ENCODE results near the gene WDR5B.

Gene WDR5B

DNA sequence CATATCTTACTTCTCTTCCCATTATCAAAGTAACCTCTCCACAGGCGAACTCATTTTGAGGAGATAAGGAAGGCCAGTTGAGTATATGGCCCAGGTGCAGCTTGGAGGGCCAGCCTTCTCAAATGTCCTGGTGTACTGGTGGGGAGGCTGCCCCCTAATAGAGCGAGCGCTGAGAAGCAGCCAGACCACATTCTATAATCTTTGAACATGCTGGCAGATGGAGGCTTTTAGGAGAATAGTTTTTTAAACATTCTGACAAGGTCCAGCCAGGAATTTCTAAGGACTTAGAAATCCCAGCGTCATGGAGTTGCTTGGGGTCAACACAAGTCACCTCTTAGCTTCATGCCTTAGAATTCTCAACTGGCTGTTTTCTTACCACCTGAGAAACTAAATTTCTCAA lies 5.8 kb downstream of the WDR5B start:
- DNase-seq (ENCODE audit: extremely low read depth in 1 of 2, low read depth in 1 of 2) = no peak

GRCh38 chr3:122409446-122409845 lies 6.4 kb downstream of the WDR5B start:
- no peak for DNase-seq (ENCODE audit: extremely low read depth in 1 of 2, low read depth in 1 of 2)

DNA sequence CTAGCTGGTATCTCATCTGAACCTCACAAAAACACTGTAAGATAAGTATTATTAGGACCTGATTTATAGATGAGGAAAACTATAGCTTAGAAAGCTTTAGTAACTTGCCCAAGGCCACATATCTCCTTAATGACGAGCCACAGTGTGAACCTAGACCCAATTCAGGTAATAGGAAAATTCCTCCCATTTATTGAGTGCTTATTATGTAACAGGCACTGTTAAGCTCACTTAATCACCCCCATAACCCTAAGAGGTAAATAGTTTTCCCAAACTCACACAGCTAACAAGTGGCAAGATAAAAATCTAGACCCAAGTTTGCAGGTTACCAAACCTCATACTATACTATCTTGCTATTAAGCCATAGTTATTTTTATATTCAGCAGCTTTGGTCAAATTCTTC lies 7.9 kb downstream of the WDR5B start:
- no peak for DNase-seq (ENCODE audit: extremely low read depth in 1 of 2, low read depth in 1 of 2)

- DNase-seq (ENCODE audit: extremely low read depth in 1 of 2, low read depth in 1 of 2) = no peak
These were observed 9.7 kb downstream of the WDR5B start for GRCh38 chr3:122406198-122406597.

DNA sequence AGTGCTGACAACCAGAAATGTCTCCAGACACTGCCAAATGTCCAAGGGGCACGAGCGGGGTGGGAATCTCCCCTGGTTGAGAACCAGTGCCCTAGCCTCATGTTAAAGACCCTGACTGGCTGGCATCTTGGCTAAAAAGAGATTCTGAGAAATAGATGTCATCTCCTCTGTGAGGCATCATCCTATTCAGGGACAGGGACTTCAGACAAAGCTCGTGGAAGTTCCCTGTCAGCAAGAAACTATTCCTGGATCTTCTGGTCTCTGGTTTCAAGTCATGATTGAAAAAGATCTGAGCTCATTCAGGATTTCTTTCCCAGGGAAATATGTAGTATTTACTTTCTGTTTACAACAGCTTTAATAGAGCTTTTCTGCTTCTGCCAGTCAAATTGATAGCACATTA lies 10.8 kb downstream of the WDR5B start:
- no peak for DNase-seq (ENCODE audit: extremely low read depth in 1 of 2, low read depth in 1 of 2)

- no peak for DNase-seq (ENCODE audit: extremely low read depth in 1 of 2, low read depth in 1 of 2)
These were observed 12.4 kb downstream of the WDR5B start for GRCh38 chr3:122403489-122403888.

GRCh38 chr3:122398920-122399319 lies 16.9 kb downstream of the WDR5B start:
- no peak for DNase-seq (ENCODE audit: extremely low read depth in 1 of 2, low read depth in 1 of 2)

DNA sequence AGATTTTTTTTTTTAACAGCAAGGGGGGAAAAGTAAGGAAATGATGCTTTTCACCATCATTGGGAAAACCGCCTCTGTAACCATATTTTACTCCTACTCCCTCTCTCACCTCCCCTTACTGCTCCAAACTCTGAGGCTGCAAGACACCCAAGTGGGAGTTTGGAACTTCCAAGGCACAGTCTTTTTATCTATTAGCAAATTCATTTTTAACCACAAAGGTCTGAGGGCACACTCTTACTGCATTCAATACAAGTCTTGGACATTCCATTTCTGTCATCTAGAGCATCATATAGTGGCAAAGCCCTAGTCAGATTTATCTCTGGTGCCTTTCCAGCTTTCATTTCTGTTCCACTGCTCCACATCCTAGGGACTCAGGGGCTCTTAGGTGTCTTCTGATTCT lies 18.7 kb downstream of the WDR5B start:
- DNase-seq (ENCODE audit: extremely low read depth in 1 of 2, low read depth in 1 of 2) = no peak

DNA sequence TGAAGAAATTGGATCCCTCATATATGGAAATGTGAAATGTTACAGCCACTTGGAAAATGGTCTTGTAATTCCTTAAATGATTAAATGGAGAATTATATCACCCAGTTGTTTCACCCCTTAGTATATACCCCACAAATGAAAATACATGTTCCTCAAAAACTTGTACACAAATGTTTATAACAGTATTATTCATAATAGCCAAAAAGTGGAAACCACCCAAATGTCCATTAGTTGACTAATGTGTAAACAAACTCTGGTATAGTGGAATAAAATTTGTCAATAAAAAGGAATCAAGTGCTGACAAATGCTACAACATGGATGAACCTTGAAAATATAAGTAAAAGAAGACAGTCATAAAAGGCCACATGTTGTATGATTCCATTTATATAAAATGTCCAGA lies 19.4 kb downstream of the WDR5B start:
- no peak for DNase-seq (ENCODE audit: extremely low read depth in 1 of 2, low read depth in 1 of 2)

DNA sequence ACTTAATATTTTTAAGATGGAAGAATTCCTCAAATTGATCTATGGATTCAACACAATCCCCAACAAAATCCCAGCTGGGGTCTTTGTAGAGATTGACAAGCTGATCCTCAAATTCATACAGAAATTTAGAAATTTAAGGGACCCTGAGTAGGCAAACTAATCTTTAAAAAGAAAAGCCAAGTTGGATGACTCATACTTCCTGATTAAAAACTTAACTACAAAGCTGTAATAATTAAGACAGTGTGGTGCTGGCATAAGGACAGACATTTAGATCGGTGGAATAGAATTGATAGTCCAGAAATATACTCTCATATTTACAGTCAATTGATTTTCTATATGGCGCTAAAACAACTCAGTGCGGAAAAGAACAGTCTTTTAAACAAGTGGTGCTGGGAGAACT lies 20.3 kb downstream of the WDR5B start:
- DNase-seq (ENCODE audit: extremely low read depth in 1 of 2, low read depth in 1 of 2) = no peak

DNA sequence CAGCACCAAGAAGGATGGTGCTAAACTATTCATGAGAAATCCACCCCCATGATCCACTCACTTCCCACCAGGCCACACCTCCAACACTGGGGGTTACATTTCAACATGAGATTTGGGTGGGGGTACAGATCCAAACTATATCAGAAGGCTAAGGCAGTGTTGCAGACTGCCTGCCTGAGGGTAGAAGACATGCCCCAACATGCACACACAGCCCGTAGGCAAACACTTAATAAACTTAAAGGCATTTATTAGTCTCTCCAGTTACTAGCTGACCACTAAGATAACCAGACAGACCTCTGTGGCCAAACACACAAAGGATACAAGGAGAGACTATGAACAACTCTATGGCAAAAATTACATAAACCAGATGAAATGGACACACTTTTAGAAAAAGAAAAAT lies 21.7 kb downstream of the WDR5B start:
- no peak for DNase-seq (ENCODE audit: extremely low read depth in 1 of 2, low read depth in 1 of 2)

- no peak for DNase-seq (ENCODE audit: extremely low read depth in 1 of 2, low read depth in 1 of 2)
These were observed 22.7 kb downstream of the WDR5B start for GRCh38 chr3:122392868-122393844.

DNA sequence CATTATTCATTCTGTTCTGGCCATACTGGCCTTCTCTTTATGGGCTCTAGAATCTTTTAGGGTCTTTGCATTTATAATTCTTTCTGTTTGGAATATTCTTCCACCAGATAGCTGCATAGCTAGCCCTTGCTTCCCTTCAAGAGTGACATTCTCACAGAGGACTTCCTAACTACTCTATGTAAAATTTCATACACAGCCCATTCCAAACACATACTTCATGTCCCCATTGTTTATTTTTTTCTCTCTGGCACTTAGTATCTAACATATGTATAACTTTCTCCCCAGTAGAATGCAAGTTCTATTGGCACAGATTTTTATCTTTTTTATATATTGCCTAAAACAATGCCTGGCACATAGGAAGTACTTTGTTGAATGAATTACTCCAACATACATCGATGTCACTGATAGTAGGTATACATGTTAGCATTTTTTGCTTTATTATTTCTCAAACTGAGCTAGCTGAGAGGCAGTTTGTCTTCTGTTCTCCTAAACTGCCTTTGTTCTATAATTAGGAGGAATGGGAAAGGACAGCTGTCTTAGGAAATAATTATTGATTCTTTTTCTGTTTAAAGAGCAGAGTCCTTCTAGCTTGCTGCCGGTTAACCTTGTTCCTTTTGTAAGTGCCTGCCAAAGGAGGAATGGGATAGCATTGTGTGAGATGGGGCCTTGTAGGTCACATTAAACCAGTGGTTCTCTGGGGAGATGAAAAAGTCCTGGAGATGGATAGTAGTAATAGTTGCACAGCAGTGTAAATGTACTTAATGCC lies 24.0 kb downstream of the WDR5B start:
- no peak for DNase-seq (ENCODE audit: extremely low read depth in 1 of 2, low read depth in 1 of 2)

DNA sequence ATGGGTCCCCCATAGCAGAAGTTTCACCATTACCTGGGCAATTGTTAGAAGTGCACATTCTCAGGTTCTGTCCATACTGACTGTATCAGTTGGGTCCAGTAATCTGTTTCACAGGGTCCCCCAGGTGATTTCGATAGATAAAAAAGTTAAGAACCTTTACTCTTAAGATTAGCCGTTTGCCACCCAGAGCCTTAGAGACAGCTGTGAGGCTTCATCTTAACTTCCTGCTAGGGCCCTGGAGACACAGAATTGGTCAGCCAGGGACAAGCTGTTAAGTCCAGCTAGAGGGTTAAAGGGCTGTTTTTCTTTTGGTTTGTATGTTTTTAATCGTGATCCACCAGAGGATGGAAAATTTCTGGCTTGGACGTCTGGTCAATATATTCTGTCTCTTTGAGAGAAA lies 25.2 kb downstream of the WDR5B start:
- no peak for DNase-seq (ENCODE audit: extremely low read depth in 1 of 2, low read depth in 1 of 2)

- DNase-seq (ENCODE audit: extremely low read depth in 1 of 2, low read depth in 1 of 2) = no peak
These were observed 26.0 kb downstream of the WDR5B start for GRCh38 chr3:122389892-122390291.

- no peak for DNase-seq (ENCODE audit: extremely low read depth in 1 of 2, low read depth in 1 of 2)
These were observed 26.7 kb downstream of the WDR5B start for GRCh38 chr3:122389197-122389596.

GRCh38 chr3:122387709-122388108 lies 28.2 kb downstream of the WDR5B start:
- no peak for DNase-seq (ENCODE audit: extremely low read depth in 1 of 2, low read depth in 1 of 2)

GRCh38 chr3:122383771-122384697 lies 31.8 kb downstream of the WDR5B start, which contains the start of gene FAM162A:
Gene FAM162A (plus strand): TSS chr3:122384182. CDS start chr3:122384266, 84 bp downstream.
- peak; percentile 81 to 90 for DNase-seq (ENCODE audit: extremely low read depth in 1 of 2, low read depth in 1 of 2)

DNA sequence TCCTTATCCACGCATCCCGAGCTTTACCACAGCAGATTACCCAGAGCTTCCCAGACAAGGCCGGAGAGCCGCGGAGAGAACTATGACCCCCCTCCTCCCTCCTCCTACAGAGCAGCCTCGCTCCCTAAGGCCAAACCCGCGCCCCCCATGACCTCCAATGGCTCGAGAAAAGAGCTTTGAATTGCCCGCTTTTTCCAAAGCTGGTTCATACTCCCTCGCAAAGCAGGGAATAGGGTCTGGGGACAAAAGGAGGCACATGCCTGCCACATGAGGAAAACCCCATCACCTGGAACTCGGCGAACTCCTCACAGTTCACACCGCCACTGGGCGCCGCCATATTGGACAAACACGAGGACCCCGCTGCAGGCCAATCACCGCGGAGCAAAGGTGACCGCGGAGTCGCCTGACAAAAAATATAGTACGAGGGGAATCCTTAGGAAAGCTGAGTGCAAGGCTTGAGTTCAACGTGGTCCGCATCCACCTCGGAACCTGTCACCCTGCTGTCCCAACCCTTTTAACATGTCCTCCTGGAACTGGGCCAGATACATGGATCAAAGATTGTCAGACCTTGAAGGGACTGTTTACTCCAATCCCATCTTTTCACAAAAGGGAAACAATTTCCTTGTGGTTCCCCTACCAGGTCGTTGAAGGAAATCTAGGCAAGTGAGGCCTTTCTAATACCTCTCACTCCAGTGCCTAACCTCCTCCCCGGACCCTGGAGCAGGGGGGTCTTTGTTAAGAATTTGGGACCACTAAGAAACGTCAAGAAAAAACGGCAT lies 32.8 kb downstream of the WDR5B start, which contains the start of gene MIX23:
Gene MIX23 (minus strand): TSS at position 344 of the 779 bp plus-strand sequence. CDS start 7 bp downstream, at position 337.
- peak; percentile 56 to 72 for DNase-seq (ENCODE audit: extremely low read depth in 1 of 2, low read depth in 1 of 2)

DNA sequence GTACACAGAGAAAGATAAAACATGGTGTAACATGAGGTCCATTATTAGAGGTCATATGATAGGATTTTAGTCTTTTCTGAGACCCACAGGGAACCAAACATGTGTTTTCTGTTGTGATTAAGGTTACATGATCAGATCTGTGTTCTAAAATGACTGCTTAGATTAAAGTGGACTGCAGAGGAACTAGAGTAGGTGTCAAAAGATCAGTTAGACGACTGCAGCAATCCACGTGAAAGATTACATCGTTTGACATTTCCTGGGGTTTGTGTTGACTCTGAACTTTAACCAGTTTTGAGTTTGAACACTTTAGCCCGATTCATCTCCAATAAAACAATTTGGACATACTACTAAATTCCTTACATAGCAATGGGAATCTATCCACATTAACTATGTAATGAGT lies 37.9 kb downstream of the WDR5B start:
- no peak for DNase-seq (ENCODE audit: extremely low read depth in 1 of 2, low read depth in 1 of 2)

All from activated CD8-positive, alpha-beta memory T cell treated with anti-CD3 and anti-CD28 coated beads for 1 hour (primary cell).